ENCODE data around the gene CACYBP.

DNA sequence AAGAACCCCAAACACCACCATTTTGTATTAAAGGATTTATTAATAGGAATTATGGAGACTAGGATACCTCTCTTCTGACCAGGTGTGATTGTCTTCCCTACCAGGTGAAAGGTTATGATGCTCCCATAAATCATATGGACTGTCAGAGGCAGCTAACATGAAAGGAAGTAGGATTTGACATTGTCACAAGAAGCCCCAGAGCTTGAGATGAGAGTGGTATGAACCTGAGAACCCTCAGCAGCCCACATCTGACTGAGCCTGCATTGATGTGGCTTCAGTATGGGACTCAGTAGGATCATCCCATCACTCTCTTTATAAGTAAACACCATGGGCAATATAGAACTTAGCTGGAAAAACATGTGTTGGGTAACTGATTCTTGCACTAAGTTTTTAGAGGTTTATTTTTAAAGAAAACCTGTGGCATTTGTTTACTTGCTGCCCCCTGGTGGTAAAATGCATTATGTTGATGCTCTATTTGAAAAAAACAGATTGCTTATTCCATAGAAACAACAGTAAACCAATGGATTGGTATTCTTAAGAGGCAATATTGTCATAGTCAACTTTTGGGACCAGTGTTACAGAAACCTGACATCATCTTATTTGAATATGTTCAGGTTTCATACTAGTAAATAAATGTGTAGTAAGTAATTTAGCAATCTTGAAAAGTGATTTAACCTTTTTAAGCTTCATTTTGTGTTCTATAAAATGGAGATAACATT, 16.6 kb upstream of the CACYBP start:
- TF ChIP-seq POLR2AphosphoS5 (IDR thresholded peaks at IDR 0.05; ENCODE audit: borderline replicate concordance, low read depth, low read length) (no peak), EZH2 (IDR thresholded peaks at IDR 0.05) (no peak)
